HG02981 (cell line): Measurements from ENCODE around the gene LENG9.

Experiments
- ATAC-seq: cut with Tn5 transposase; IDR thresholded peaks from one replicate; pipeline ENCODE4 v1.9.1; 2021; ENCODE audit warnings: mild to moderate bottlenecking, moderate library complexity; ENCODE audit not compliant: unreplicated experiment

Gene LENG9

DNA sequence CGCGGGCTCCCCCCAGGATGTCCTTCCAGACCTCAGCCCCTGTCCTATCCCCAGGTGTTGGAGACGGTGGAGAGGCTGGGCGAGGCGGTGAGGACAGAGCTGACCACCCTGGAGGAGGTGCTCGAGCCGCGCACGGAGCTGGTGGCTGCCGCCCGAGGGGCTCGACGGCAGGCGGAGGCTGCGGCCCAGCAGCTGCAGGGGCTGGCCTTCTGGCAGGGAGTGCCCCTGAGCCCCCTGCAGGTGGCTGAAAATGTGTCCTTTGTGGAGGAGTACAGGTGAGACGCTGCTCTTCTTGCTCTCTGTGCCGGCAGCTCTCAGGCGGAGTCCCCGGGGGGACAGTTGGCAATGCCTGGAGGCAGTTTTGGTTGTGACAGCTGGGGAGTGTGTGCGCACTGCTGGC, 41.4 kb downstream of the LENG9 start:
- ATAC-seq, result no peak

DNA sequence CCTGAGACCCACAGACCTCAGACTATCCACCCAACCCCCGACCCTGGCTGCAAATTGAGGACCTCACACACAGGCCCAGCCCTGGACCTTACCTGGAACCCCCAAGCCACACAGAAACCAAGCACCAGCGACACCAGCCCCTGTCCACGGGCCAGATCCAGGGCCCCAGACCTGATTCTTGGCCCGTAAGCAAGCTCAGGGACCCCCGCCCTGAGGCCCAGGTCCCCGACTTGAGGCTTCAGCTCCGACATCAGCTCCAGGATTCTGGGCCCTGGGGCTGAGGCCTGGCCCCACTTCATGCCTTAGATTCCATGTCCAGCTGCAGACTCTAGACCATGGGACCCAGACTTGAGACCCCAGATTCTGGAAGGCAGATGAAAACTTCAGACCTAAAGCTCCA, 42.1 kb downstream of the LENG9 start:
- ATAC-seq, result no peak

DNA sequence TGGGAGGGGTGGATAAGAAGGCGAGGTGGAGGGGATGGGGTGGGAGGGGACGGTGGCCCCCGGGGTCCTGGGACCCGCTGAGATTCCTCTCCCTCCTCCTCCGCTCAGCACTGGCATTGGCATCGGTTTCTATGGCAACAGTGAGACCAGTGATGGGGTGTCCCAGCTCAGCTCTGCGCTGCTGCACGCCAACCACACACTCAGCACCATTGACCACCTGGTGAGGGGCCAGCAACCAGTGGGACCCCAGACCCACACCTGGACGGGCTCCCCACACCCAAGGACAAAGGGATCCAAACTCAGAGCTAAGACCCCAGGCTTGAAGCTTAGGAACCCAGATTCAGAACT, 42.4 kb downstream of the LENG9 start:
- no peak for ATAC-seq

DNA sequence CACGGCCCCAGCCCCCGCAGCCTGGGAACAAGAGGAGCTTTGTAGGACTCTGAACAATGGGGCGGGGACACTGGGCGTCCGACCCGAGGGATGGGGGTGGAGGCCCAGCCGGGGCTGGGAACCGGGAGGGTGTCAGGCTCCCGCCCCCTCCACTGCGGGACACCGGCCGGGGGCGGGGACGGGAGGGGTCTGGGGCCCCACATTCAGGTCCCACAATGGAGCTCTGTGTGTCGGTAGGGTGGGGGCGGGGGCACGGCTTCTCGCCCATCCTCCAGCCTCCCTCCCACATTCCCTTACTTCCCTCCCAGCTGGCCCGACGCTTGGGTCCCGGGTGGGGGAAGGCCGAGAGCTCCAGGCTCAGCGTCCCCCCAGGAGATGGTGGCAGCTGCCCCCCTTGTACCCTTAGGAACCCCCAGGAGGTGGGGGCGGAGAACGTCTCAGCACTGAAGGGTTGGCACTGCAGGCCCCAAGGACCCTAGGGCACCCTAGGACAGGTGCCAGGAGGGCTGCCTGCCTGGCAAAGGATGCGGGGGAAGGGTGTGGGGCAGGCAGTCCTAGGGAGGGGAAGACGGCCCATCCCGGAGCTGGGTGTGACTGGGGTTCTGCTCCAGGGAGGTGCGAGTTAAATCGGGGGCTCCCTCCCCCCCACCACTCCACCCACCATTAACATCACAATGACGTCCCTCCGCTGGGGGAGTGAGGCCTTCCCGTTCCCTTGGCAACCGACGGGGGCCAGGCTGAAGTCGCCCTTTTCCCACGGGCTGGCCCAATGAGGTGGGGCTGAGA, 43.0 kb downstream of the LENG9 start:
- ATAC-seq, result no peak

DNA sequence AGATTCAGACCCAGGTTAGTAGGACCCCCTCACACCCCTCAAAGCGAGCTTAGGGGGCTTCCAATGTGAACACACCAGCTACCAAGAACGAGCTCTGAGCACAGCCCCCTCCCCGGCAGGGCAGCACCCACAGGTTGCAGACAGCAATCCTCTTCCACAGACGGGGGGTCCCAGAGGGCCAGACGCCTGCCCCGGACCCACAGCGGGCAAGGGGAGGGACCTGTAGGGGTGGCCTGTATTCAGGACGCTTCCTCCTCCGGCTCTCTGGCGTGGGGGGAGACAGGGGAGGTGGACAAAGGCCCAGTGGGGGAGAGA, 43.6 kb downstream of the LENG9 start:
- no peak for ATAC-seq

DNA sequence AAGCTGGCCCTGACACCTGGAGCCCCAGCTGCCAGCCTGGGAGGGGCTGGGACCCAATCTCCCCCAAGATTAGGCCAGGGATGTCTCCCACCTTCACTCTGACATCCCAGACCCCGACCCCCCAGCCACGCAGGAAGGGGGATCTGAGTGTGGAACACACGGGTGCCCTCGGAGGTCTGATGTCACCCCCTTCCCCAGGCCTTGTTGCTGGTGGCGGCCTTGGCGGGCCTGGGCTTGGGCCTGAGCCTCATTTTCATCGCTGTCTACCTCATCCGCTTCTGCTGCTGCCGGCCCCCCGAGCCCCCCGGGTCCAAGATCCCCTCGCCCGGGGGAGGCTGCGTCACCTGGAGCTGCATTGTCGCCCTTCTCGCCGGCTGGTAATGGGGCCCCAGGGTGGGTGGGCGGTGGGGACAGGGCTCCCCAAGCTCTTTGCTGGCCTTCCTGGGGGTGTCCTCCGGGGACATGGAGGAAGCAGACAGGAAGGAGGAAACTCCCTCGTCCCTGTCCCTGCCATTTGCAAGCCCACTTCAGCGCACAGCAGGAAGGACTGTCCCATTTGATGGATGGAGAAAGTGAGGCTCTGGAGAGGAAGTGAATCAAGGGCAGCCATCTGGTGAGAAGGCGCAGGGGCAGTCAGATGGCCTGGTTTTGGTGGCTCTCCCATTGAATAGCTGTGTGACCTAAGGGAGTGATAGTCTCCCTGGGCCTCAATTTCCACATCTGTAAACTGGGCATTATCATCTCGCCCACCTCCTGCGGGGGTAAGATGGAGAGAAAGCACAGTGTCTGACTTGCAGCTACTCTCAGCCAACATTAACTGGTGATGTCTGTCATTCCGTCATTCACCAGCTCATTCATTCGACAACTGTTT, 44.4 kb downstream of the LENG9 start:
- ATAC-seq, result no peak

DNA sequence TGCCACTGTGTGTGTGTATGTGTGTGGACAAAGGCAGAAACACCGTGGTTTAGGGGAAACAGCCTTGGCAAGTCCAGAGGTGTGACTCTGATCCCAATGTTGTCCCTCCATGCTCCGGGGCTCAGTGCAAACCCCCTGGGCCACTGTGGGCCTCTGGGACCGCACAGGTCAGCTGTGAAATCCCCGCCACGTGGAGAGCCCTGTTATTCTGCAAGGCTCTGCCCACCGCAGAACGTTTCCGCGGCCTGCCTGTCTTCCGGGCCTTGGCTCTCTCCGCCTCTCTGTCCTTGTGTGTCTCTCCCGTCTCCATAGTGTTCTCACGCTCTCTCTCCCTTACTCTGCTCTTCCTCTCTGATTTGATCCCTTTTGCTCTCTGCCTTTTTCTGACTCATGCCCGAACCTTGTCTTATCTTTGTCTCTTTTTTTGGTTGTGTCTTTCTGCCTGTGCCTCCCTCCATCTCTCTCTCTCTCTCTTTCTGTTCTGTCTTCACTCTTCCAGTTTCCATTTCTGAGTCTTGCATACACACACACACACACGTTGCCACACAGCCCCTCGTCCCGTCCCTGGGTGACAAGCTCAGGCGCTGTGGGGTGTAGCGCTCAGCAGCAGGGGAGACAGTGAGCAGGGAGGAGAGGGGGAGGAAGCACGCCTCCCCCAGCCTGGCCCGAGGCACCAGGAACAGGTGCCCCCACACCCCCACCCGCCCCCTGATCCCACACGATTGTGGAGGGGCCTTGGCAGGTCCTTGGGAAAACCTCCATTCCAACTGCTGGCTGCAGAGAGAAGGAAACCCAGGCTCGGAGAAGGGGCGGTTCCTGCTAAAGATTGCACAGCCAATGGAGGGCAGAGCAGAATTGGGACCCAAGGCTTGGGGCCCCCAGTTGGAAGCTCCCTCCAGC, 45.3 kb downstream of the LENG9 start:
- ATAC-seq, result no peak

DNA sequence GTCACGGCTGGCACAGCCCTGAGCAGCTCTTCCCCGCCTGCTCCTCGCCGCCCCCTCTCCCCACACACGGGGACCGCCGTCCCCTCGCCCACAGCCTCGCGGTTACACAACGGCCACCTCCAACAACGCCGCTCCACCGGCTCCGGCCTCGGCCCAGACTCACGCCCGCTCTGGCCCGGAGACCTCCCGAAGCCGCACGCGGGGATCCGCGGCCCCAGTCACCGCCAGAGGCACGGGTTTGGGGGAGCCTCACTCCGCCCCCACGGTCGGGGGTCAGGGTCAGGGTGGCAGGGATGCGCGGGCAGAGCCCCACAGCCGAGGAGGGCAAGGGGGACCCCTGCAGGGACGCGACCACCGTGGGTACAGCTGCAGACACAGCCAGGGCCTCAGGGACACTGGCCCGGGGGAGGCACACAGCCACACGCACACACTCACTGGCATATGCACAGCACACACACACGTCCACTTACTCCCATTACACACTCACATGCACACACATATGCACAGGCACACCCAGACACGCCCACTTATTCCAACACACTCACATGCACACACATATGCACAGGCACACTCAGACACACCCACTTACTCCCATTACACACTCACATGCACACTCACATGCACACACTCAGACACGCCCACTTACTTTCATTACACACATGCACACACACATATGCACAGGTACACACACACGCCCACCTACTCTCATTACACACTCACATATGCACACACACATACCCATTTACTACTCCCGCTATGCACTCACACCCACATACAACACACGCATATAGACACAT, 46.7 kb downstream of the LENG9 start:
- no peak for ATAC-seq

DNA sequence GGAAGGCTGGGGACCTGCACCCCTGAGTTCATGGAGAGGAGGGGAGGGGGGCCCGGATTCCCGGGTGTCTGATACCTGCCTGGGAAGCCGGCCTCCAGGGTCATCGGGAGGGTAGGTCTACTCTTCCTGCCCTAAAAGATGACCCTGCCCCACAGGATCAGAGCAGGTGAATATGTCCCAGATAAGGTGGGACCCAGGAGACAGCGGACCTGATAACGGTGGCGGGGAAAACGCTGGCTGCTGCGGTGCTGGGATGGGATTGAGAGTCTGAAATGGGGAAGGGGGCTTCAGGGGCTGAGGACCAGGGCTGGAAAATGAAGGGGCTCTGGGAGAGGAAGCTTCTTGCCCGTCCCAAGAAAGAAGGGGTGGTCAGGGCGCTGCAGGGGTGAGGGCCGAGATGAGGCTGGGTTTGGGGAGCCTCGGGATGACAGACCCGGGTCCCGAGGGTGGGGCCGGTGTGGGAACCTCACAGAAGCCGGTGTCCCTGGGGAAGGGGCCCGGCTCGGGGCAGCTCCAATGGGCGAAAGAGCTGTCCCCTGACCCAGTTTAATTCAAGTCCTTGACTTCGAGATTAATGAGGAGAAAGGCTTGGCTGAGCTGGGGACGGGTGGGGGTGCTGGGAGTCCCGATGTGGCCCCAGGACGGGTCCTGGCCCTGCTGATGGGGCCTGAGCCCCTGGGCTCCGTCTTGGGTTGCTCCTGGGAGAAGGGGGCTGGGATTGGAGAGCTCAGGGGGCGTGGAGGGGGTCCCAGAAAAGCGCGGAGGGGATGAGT, 47.5 kb downstream of the LENG9 start:
- ATAC-seq, result no peak

DNA sequence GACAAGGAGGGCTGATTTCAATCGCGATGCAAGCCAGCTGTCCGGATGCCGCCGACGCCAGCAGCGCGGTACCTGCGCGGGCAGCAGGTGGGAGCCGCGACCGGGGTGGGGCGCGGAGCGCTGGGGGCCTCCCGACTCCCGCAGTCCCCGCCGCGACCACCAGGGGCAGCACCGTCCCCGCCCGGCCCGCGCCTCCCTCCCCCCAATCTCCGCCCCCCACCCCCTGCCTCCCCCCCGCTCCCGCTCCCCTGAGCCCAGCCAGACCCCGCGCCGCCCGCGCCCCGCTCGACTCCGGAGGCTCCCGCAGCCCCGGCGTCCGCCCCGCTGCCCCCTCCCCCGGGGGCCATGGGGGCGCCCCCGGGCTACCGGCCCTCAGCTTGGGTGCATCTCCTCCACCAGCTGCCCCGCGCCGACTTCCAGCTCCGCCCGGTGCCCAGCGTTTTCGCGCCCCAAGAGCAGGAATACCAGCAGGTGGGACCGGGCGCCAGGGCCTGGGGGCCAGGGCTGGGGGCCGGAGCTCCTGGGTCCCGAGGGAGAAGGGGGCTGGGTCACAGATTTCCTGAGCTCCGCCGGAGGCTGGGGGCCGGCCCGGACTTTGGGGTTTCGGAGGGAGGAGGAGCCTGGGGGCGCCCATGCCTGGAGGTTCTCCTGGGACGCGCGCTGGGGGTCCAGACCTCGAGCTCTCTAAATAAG, 48.2 kb downstream of the LENG9 start, which contains the start of gene TTYH1:
TTYH1 (plus strand) TSS at position 257 of the 693 bp plus-strand sequence; CDS start at position 346, 89 bp downstream.
- no peak for ATAC-seq

DNA sequence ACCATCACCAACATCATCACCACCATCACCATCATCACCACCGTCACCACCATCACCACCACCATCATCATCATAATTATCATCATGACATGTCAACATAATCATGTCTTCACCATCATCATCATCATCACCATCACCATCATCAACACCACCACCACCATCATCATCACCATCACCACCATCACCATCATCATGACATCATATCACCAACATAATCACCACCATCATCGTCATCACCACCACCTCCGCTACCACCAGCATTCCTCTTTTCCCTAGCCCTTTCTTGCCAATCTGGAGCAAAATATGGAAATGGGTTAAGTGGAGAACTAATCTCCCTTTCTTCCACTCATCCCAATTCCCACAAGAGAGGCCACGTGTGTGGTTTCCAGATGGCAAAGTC, 49.4 kb downstream of the LENG9 start:
- no peak for ATAC-seq

DNA sequence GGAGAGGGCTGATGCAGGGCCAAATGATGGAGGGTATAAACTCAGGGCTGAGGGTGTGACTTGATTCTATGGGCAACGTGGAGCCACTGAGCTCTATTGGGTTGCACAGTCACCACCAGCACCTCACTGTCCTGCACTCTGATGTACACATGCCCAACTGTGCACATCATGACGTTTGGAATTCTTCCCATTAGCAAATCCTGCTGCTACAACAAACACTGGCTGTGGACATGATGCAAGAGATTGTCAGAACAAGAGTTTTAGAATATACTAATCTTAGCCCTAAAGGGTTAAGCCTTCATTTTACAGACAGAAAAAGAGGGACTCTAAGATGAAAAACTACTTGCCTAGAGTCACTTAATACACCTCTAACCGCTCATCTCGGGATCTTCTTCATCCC, 50.7 kb downstream of the LENG9 start:
- ATAC-seq, result no peak
